Neuronal stem cell (in vitro differentiated cells): ENCODE measurements around the gene FBXL14.

Experiments
- DNase-seq: peaks from one replicate; pipeline ENCODE4 v3.0.0-alpha.2; 2013; ENCODE audit warnings: low spot score
- H2AFZ ChIP-seq: one replicate; pipeline ENCODE4 v1.6.1; 2013; ENCODE audit warnings: mild to moderate bottlenecking, low read length, inconsistent platforms
- H2AK5ac ChIP-seq: 2 replicates; pipeline ENCODE4 v1.6.1; 2013; ENCODE audit warnings: low read depth, mild to moderate bottlenecking, inconsistent platforms, low read length, moderate library complexity, mixed read lengths
- H2BK120ac ChIP-seq: 2 replicates; pipeline ENCODE4 v1.6.1; 2013; ENCODE audit warnings: low read depth, mild to moderate bottlenecking, inconsistent platforms, low read length, moderate library complexity, mixed read lengths
- H2BK12ac ChIP-seq: one replicate; pipeline ENCODE4 v1.6.1; 2013; ENCODE audit warnings: low read length, inconsistent platforms
- H2BK15ac ChIP-seq: 2 replicates; pipeline ENCODE4 v1.6.1; 2013; ENCODE audit warnings: mild to moderate bottlenecking, low read length, inconsistent platforms, mixed read lengths
- H2BK5ac ChIP-seq: one replicate; pipeline ENCODE4 v1.6.1; 2013; ENCODE audit warnings: inconsistent platforms, mild to moderate bottlenecking, low read length, moderate library complexity
- H3K14ac ChIP-seq: one replicate; pipeline ENCODE4 v1.6.1; 2013; ENCODE audit warnings: low read length, inconsistent platforms
- H3K18ac ChIP-seq: 2 replicates; pipeline ENCODE4 v1.6.1; 2013; ENCODE audit warnings: low read length, inconsistent platforms
- H3K23ac ChIP-seq: 2 replicates; pipeline ENCODE4 v1.6.1; 2013; ENCODE audit warnings: low read depth, mild to moderate bottlenecking, mixed read lengths, low read length, inconsistent platforms; ENCODE audit not compliant: poor library complexity
- H3K27ac ChIP-seq: replicated peaks from 3 replicates; pipeline ENCODE4 v1.5.1; 2013; ENCODE audit warnings: low read length, inconsistent platforms
- H3K27me3 ChIP-seq, 3 experiments: 2 replicates each; pipeline ENCODE4 v1.6.1; 2013; ENCODE audit warnings: low read length in 3 of 3, mild to moderate bottlenecking in 2 of 3, inconsistent platforms in 1 of 3, low read depth in 1 of 3, mixed read lengths in 1 of 3, moderate library complexity in 1 of 3; ENCODE audit not compliant: control insufficient read depth in 3 of 3, insufficient read depth in 3 of 3
- H3K36me3 ChIP-seq, 2 donors: replicated peaks in 1 of 2; 2 replicates each; pipeline ENCODE4 v1.6.1; 2013; ENCODE audit warnings: low read length in 2 of 2; ENCODE audit not compliant: control insufficient read depth in 2 of 2, insufficient read depth in 2 of 2
- H3K4ac ChIP-seq: 2 replicates; pipeline ENCODE4 v1.6.1; 2013; ENCODE audit warnings: inconsistent platforms, mild to moderate bottlenecking, low read length, moderate library complexity
- H3K4me1 ChIP-seq, 2 donors: 1 replicate in 1 of 2; 2 replicates in 1 of 2; pipeline ENCODE4 v1.6.1; 2013; ENCODE audit warnings: low read length in 2 of 2, low read depth in 1 of 2; ENCODE audit not compliant: control insufficient read depth in 2 of 2, insufficient read depth in 1 of 2
- H3K4me2 ChIP-seq: one replicate; pipeline ENCODE4 v1.6.1; 2013; ENCODE audit warnings: mild to moderate bottlenecking, low read length, inconsistent platforms; ENCODE audit not compliant: insufficient read depth, poor library complexity, severe bottlenecking
- H3K4me3 ChIP-seq, 2 donors: 2 replicates each; pipeline ENCODE4 v1.5.1; 2013; ENCODE audit warnings: low read length in 2 of 2, mild to moderate bottlenecking in 2 of 2, inconsistent platforms in 1 of 2, moderate library complexity in 1 of 2
- H3K79me1 ChIP-seq: one replicate; pipeline ENCODE4 v1.6.1; 2013; ENCODE audit warnings: low read depth, mild to moderate bottlenecking, inconsistent platforms, low read length, moderate library complexity
- H3K9ac ChIP-seq: one replicate; pipeline ENCODE4 v1.6.1; 2013; ENCODE audit warnings: mild to moderate bottlenecking, low read depth, low read length, inconsistent platforms; ENCODE audit not compliant: poor library complexity
- H3K9me3 ChIP-seq, 2 donors: replicated peaks in 1 of 2; 2 replicates each; pipeline versions ENCODE3 to v1.6.1; 2013; ENCODE audit warnings: low read length in 2 of 2, mild to moderate bottlenecking in 2 of 2, inconsistent platforms in 1 of 2, low read depth in 1 of 2, mixed read lengths in 1 of 2, moderate library complexity in 1 of 2; ENCODE audit not compliant: control insufficient read depth in 2 of 2, insufficient read depth in 1 of 2
- H4K8ac ChIP-seq: one replicate; pipeline ENCODE4 v1.6.1; 2013; ENCODE audit warnings: low read depth, mild to moderate bottlenecking, inconsistent platforms, low read length, moderate library complexity
- H4K91ac ChIP-seq: one replicate; pipeline ENCODE4 v1.6.1; 2013; ENCODE audit warnings: low read length, low read depth, mild to moderate bottlenecking, inconsistent platforms; ENCODE audit not compliant: poor library complexity
- WGBS, 2 donors: extraction: QIAGEN DNeasy Blood & Tissue Kit; methylation state at CpG; one replicate each; pipeline ENCODE4 v1.1.7; 2013; ENCODE audit warnings: missing lambda C conversion rate in 2 of 2, mixed read lengths in 1 of 2; ENCODE audit not compliant: insufficient read length in 2 of 2, insufficient replicate concordance in 1 of 2; ENCODE audit errors: extremely low coverage in 2 of 2; 5-methylcytosine and 5-hydroxymethylcytosine counted together

FBXL14 gene

GRCh38 chr12:1553536-1553935 is 40.8 kb downstream of the FBXL14 start:
- Histone ChIP-seq H2BK5ac (no peak overlapping the region), H3K4me1 (peaks cover 0 to 8% of the 10 kb centered on the region in 2 donors)

GRCh38 chr12:1552911-1553491 is 41.4 kb downstream of the FBXL14 start:
- no peak overlapping the region for H3K4ac ChIP-seq
- no peak overlapping the region for H2BK5ac ChIP-seq
- no peak overlapping the region for H3K4me2 ChIP-seq
- no peak overlapping the region for H2BK12ac ChIP-seq
- peaks cover 0 to 8% of the 10 kb centered on the region in 2 donors for H3K4me1 ChIP-seq
- peaks cover 0 to 28% (median 0%) of the 10 kb centered on the region in 3 experiments for H3K27me3 ChIP-seq
- H2BK120ac ChIP-seq, result no peak overlapping the region
- H3K27ac ChIP-seq, result no peak overlapping the region
- no peak overlapping the region for H3K14ac ChIP-seq
- no peak overlapping the region for H3K4me3 ChIP-seq
- H3K79me1 ChIP-seq, result peaks cover 18% of the 10 kb centered on the region
- H3K18ac ChIP-seq, result no peak overlapping the region
- H2AFZ ChIP-seq, result no peak overlapping the region
- H3K9me3 ChIP-seq, result peaks cover 3 to 8% of the 10 kb centered on the region in 2 donors
- H2AK5ac ChIP-seq, result no peak overlapping the region
- no peak overlapping the region for H3K23ac ChIP-seq
- no peak overlapping the region for H4K8ac ChIP-seq
- peaks cover 0 to 13% of the 10 kb centered on the region in 2 donors for H3K36me3 ChIP-seq
- H3K9ac ChIP-seq, result no peak overlapping the region
- no peak for DNase-seq
- H4K91ac ChIP-seq, result no peak overlapping the region
- no CpG with 5 or more reads among the region's 12 CpGs for WGBS, 2 donors
- H2BK15ac ChIP-seq, result no peak overlapping the region

More at GRCh38 chr12:1553536-1553935, 40.8 kb downstream of the FBXL14 start:
- no CpG with 5 or more reads among the region's 14 CpGs for WGBS, 2 donors
- H2AK5ac ChIP-seq, result no peak overlapping the region
- no peak overlapping the region for H2AFZ ChIP-seq
- no peak overlapping the region for H3K18ac ChIP-seq
- H3K14ac ChIP-seq, result no peak overlapping the region
- no peak overlapping the region for H2BK120ac ChIP-seq
- peaks cover 0 to 28% (median 0%) of the 10 kb centered on the region in 3 experiments for H3K27me3 ChIP-seq
- H3K79me1 ChIP-seq, result peaks cover 14% of the 10 kb centered on the region
- H3K9ac ChIP-seq, result no peak overlapping the region
- no peak overlapping the region for H4K8ac ChIP-seq
- H3K27ac ChIP-seq, result no peak overlapping the region
- no peak overlapping the region for H4K91ac ChIP-seq
- no peak overlapping the region for H3K4ac ChIP-seq
- H2BK12ac ChIP-seq, result no peak overlapping the region
- no peak for DNase-seq
- no peak overlapping the region for H3K4me3 ChIP-seq
- H3K23ac ChIP-seq, result no peak overlapping the region
- H2BK15ac ChIP-seq, result no peak overlapping the region
- H3K9me3 ChIP-seq, result peaks cover 3 to 4% of the 10 kb centered on the region in 2 donors
- no peak overlapping the region for H3K4me2 ChIP-seq
- H3K36me3 ChIP-seq, result peaks cover 0 to 11% of the 10 kb centered on the region in 2 donors

GRCh38 chr12:1552171-1552570 is 42.2 kb downstream of the FBXL14 start:
- Histone ChIP-seq H2BK5ac (no peak overlapping the region), H3K14ac (no peak overlapping the region), H3K4me2 (no peak overlapping the region), H3K79me1 (peaks cover 20% of the 10 kb centered on the region), H2AK5ac (no peak overlapping the region), H3K4me1 (peaks cover 0 to 9% of the 10 kb centered on the region in 2 donors), H2AFZ (no peak overlapping the region), H2BK120ac (no peak overlapping the region), H2BK12ac (no peak overlapping the region), H3K4me3 (no peak overlapping the region), H4K91ac (no peak overlapping the region), H3K36me3 (peaks cover 0 to 17% of the 10 kb centered on the region in 2 donors), H4K8ac (no peak overlapping the region), H3K27me3 (peaks cover 0 to 34% (median 0%) of the 10 kb centered on the region in 3 experiments), H2BK15ac (no peak overlapping the region), H3K4ac (no peak overlapping the region), H3K18ac (no peak overlapping the region), H3K9me3 (peaks cover 3 to 12% of the 10 kb centered on the region in 2 donors), H3K27ac (peak overlapping the region; percentile 3), H3K23ac (no peak overlapping the region), H3K9ac (no peak overlapping the region)
- no CpG with 5 or more reads among the region's 2 CpGs for WGBS, 2 donors
- DNase-seq, result no peak

GRCh38 chr12:1551496-1551895 is 42.9 kb downstream of the FBXL14 start:
- no peak overlapping the region for H3K14ac ChIP-seq
- DNase-seq, result no peak
- H3K9me3 ChIP-seq, result peaks cover 3 to 13% of the 10 kb centered on the region in 2 donors
- no peak overlapping the region for H4K8ac ChIP-seq
- peaks cover 0 to 39% (median 0%) of the 10 kb centered on the region in 3 experiments for H3K27me3 ChIP-seq
- peaks cover 0 to 9% of the 10 kb centered on the region in 2 donors for H3K4me1 ChIP-seq
- no peak overlapping the region for H3K23ac ChIP-seq
- H2BK15ac ChIP-seq, result no peak overlapping the region
- no peak overlapping the region for H3K4ac ChIP-seq
- no peak overlapping the region for H4K91ac ChIP-seq
- H3K79me1 ChIP-seq, result peaks cover 23% of the 10 kb centered on the region
- H2AFZ ChIP-seq, result no peak overlapping the region
- peaks cover 0 to 23% of the 10 kb centered on the region in 2 donors for H3K36me3 ChIP-seq
- no peak overlapping the region for H2AK5ac ChIP-seq
- no peak overlapping the region for H3K18ac ChIP-seq
- no peak overlapping the region for H3K9ac ChIP-seq
- H3K4me3 ChIP-seq, result no peak overlapping the region
- no peak overlapping the region for H3K4me2 ChIP-seq
- H2BK12ac ChIP-seq, result no peak overlapping the region
- no peak overlapping the region for H3K27ac ChIP-seq
- H2BK120ac ChIP-seq, result no peak overlapping the region
- no CpG with 5 or more reads among the region's 6 CpGs for WGBS, 2 donors
- no peak overlapping the region for H2BK5ac ChIP-seq
